Adipose tissue (tissue), 3 donors: ENCODE results near the gene RAB4B. TPM values are rescaled to one million over a fixed set of nuclear protein-coding genes. Genes with fewer than 3 reads are reported as not detected.
A peak's percentile ranks its signal among the peaks of the same experiment; 100 is the strongest.
"Not testable (repeated sequence)": the region's sequence is repeated elsewhere in the genome, so short reads cannot be mapped to it uniquely, and the experiment has no call there.

Experiments
- H3K27ac ChIP-seq: one replicate; pipeline ENCODE4 v1.5.1; 2013; ENCODE audit warnings: low read depth, low read length
- WGBS, 3 donors: extraction: QIAGEN DNeasy Blood & Tissue Kit; methylation state at CpG; one replicate each; pipeline ENCODE4 v1.1.7; 2013; 5-methylcytosine and 5-hydroxymethylcytosine counted together
- polyA plus RNA-seq, 3 donors: library from polyadenylated mRNA; stranded (reverse); fragments of 200-250 nt; gene quantifications; one replicate each; pipeline ENCODE4 v1.2.3, GENCODE V29; 2013
- donor health status: healthy with polysubstance abuse.
- donor health status: Bipolar disorder and iron deficiency.
- donor health status: healthy.

The RAB4B gene
- polyA plus RNA-seq, 3 donors = 19.6 to 41.4 (median 31.7) TPM

DNA sequence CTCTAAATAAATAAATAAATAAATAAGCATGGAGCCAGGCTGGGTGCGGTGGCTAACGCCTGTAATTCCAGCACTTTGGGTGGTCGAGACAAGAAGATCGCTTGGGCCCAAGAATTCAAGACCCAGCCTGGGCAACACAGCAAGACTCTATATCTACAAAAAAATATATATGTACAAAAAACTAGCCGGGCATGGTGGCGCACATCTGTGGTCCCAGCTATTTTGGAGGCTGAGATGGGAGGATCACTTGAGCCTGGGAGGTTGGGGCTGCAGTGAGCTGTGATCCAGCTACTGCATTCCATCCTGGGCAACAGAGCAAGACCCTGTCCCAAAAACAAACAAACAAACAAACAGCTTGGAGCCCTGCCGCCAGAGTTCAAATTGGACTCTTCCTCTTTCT lies 30.5 kb upstream of the RAB4B start:
- 94 to 97% (median 95%) methylated on average over 7 of the region's 7 CpGs for WGBS, 3 donors
- H3K27ac ChIP-seq = no peak overlapping the region

DNA sequence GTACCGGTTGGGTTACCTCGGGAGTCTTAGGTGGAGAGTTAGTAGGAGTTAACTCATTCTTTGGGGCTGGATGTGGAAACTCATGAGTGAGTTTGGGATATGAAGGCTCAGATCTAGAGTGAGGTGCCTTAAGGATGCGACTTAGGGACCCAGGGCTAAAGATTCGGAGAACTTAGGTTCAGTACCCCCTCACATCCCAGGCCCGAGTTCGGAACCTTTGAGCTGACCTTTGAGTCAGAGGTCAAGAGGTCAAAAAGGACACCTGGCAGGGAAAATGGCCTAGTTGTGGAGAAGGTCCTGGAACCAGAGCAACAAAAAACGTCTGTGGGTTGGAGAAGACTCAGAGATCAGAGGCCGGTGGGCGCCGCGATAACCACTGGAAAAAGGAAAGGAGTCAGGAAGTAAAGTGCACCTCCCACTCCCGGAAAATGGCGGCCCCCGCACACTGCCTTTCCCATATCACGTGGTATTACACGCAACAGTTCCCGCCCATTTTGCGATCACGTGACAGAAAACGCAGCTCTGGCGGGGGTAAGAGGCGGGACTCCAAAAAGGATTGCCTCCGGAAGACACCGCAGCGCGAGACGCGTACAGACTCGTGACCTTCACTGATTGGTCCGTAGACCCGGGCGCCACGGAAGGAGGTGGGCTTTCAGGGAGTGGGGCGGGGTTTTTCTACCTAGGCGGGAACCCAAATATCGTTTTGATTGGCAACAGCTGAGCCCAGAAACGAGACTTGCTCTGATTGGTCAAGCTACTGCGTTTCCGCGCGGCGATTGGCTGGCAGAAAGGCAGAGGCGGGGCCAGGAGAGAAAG lies 27.8 kb upstream of the RAB4B start, which contains the start of gene ACTMAP:
Gene ACTMAP (minus strand): TSS at position 420 of the 816 bp plus-strand sequence. CDS start 674 bp downstream, outside the sequence.
- WGBS, 3 donors = 0% methylated on average over 43 of the region's 43 CpGs
- peak within 1 kb of the TSS; percentile 83 for H3K27ac ChIP-seq

DNA sequence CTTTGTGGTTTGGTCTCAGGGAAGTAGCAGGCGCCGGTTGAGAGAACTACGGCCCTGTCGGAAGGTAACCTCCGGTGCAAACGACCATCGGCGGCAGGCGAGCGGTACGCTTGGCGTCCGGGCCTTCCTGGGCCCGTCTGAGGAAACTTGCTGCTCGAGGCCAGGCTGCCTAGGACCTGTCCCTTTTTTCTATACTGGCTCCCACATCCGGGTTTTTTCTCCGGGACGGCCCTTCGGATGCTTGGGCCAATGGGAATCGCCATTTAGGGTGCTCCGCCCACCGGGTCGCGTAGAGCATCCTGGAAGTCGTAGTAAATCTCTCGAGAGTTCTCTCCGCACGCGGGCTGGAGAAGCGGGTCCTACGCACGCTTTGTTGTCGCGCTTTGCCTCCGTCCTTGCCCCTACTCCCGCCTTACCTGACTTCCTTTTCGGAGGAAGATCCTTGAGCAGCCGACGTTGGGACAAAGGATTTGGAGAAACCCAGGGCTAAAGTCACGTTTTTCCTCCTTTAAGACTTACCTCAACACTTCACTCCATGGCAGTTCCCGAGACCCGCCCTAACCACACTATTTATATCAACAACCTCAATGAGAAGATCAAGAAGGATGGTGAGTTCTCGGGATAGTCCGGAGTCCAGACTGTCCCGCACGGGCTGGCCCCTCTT lies 27.0 kb upstream of the RAB4B start, which contains the start of gene SNRPA:
Gene SNRPA (plus strand): TSS at position 330 of the 664 bp plus-strand sequence. CDS start 206 bp downstream, at position 536.
- peak within 1 kb of the TSS; percentile 83 for H3K27ac ChIP-seq
- 0% methylated on average over 40 to 46 of the region's 46 CpGs for WGBS, 3 donors

DNA sequence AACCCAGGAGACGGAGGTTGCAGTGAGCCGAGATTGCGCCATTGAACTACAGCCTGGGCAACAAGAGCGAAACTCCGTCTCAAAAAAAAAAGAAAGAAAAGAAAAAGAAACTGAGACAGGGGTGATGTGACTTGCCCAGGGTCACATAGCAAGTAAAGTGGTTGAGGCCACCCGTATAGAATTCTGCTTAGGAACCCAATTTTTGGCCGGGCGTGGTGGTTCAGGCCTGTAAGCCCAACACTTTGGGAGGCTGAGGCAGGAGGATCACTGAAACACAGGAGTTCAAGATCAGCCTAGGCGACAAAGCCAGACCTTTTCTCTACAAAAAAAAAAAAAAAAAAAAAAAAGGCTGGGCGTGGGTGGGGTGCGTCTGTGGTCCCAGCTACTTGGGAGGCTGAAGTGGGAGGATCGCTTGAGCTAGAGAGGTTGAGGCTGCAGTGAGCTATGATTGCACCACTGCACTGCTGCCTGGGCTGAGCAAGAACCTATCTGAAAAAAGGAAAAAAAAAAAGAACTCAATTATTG lies 25.7 kb upstream of the RAB4B start:
- 58 to 64% (median 59%) methylated on average over 11 to 12 of the region's 12 CpGs for WGBS, 3 donors
- no peak overlapping the region for H3K27ac ChIP-seq

DNA sequence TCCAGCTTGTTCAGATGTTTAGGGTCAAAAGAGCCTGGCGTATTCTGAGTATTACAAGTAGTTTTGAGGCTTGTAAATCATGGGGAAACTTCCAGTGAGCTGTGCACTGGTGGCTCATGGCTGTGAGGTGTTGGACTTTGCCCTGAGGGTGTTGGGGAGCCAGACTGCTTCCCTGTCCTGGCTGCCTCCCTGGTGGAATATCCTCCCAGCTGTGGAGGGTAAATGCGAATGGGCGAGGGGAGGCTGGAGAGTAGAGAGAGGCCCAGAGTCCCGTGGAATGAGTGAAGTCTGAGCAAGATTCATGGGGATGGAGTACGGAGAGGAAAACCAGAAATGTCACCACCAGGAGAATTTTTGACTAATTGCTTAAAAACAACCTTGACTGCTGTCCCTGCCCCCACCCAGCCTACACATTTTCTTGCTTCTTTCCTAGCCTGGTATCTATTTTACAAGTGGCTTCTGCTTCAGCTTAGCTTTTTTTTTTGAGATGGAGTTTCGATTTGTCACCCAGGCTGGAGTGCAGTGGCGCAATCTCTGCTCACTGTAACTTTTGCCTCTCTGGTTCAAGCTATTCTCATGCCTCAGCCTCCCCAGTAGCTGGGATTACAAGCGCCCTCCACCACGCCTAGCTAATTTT lies 23.3 kb upstream of the RAB4B start:
- WGBS, 3 donors = 57 to 76% (median 74%) methylated on average over 9 of the region's 9 CpGs
- H3K27ac ChIP-seq = no peak overlapping the region

DNA sequence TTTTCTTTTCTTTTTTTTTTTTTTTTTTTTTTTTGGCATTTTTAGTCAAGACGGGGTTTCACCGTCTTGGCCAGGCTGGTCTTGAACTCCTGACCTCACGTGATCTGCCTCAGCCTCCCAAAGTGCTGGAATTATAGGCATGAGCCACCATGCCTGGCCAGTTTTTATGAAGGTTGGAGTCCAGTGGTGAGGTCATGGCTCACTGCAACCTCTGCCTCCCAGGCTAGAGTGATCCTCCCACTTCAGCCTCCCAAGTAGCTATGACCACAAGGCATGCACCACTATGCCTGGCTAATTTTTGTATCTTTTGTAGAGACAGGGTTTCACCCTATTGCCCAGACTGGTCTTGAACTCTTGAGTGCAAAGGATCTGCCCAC lies 22.8 kb upstream of the RAB4B start:
- no peak overlapping the region for H3K27ac ChIP-seq
- WGBS, 3 donors = 84 to 94% (median 91%) methylated on average over 3 of the region's 3 CpGs

DNA sequence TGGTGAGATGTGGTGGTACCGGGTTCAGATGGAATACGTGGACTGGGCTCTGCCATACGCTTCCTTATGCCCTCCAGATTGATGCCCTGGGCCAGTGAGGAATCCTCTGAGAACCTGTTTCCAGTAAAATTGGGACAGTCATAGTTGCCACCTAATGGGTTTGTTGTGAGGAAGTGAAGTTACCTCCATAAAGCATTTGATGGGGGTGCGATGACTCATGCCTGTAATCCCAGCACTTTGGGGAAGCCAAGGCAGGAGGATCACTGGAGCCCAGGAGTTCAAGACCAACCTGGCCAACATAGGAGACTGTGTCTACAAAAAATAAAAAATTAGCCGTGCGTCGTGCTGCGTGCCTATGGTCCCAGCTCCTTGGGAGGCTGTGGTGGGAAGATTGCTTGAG lies 22.3 kb upstream of the RAB4B start:
- H3K27ac ChIP-seq = no peak overlapping the region
- 97 to 98% (median 97%) methylated on average over 8 of the region's 8 CpGs for WGBS, 3 donors

DNA sequence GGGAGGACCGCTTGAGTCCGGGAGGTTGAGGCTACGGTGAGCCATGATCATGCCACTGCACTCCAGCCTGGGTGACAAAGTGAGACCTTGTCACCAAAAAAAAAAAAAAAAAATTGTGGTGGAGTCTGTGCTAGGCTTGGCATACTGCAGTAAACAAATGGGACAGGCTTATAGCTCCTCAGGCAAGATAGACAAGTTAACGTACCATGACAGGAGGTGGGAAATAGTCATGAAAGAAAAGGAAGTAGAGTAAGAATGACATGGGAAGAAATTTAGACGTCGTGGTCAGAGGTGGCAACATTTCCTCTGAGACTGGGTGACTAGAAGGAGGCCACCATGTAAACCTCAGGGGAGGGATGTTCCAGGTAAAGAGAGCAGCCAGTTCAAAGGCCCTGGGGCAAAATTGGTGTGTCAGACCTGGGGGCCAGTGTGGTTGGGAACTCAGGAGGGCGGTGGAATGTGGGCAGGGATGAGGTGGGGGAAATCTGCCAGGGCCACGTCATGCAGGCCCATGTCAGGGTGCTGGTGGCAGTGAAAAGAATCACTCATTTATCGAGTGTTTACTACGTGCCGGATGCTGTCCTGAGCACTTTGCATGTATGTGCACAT lies 21.4 kb upstream of the RAB4B start:
- no peak overlapping the region for H3K27ac ChIP-seq
- WGBS, 3 donors = 70 to 82% (median 71%) methylated on average over 11 of the region's 11 CpGs

DNA sequence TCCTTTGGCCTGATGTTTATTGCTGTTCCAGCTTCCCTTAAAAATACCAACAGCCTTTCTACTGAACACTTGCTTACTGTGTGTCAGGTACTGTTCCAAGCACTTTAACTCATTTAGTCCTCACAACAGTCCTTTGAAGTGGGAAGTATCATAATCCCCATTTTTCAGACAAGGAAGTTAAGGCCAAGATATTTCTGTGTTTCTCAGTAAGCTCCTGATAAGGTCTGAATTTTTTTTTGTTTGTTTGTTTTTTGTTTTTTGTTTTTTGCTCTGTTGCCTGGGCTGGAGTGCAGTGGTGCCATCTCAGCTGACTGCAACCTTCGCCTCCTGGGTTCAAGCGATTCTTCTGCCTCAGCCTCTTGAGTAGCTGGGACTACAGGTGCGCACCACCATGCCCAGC lies 19.6 kb upstream of the RAB4B start:
- H3K27ac ChIP-seq = no peak overlapping the region
- WGBS, 3 donors = 95 to 100% (median 97%) methylated on average over 3 of the region's 3 CpGs

DNA sequence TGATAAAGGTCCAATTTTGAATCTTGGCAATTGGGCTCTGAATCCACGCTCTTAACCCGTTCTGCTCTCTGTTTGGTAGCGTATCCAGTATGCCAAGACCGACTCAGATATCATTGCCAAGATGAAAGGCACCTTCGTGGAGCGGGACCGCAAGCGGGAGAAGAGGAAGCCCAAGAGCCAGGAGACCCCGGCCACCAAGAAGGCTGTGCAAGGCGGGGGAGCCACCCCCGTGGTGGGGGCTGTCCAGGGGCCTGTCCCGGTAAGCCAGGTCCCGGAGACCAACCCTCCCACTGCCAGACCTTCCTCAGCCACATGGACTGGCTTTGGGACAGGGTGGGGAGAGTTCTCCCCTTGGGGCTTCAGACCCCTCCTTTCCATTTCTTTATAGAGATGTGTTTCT lies 18.7 kb upstream of the RAB4B start:
- no peak overlapping the region for H3K27ac ChIP-seq
- WGBS, 3 donors = 90 to 95% (median 93%) methylated on average over 13 of the region's 13 CpGs

DNA sequence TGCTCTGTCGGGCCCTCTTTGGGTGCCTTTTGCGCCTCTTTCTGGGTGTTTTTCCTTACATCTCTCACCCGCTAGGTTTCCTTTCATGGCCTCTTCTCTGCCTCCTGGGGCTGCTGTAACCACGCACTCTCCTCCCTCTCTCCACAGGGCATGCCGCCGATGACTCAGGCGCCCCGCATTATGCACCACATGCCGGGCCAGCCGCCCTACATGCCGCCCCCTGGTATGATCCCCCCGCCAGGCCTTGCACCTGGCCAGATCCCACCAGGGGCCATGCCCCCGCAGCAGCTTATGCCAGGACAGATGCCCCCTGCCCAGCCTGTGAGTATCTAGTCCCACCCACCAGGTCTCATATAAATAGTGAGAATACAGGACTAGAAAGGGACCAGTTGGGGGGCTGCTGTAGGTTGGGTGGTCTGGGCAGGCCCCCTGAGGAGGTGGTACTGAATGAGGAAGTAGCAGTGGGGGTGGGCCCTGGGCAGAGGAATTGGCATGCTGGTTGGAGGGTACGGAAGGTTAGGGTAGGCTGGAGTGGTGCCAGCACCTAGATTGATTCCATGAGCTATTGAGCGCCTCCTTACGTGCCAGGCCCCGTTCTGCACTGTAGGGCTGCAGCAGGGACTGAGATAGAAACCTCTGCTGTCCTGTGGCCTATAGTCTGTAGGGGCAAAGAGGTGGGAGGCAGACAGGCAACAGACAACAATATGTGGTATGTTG lies 15.1 kb upstream of the RAB4B start:
- WGBS, 3 donors = 87 to 89% (median 89%) methylated on average over 17 of the region's 17 CpGs
- H3K27ac ChIP-seq = no peak overlapping the region

DNA sequence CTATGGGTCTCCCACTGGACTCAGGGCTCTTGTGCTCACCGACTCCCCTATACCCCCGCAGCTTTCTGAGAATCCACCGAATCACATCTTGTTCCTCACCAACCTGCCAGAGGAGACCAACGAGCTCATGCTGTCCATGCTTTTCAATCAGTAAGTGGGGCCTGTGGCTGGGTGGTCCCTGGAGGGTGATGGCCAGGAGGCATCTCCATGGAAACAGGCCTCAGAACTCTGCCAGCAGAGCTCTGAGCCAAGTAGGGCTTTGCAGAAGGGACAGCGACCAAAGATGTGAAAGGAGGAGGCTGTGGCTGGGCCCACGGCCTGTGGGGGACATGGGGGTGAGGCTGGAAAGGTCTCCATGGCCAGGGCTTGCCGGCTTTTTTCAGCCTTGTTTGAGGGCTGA lies 14.5 kb upstream of the RAB4B start:
- no peak overlapping the region for H3K27ac ChIP-seq
- WGBS, 3 donors = 84 to 95% (median 93%) methylated on average over 7 of the region's 7 CpGs

DNA sequence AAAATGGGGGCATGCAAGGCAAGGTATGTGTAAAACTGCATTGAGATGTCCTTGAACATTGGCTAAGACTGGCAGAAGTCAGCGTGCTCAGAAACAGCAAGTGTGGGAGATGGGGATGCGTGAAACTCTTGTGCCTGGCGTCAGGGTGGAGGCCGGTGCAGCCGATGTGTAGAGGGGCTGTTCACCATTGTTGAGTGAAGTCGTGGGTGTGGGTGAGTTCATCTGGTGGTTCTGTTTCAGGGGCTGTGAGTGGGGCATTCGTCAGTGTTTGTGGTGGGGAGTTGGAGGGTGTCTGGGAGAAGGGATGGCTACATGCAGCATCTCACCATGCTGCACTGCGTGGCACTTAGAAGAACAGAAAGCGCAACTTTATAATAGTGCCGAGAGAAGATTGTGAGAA lies 14.1 kb upstream of the RAB4B start:
- 91 to 95% (median 91%) methylated on average over 10 of the region's 10 CpGs for WGBS, 3 donors
- no peak overlapping the region for H3K27ac ChIP-seq

DNA sequence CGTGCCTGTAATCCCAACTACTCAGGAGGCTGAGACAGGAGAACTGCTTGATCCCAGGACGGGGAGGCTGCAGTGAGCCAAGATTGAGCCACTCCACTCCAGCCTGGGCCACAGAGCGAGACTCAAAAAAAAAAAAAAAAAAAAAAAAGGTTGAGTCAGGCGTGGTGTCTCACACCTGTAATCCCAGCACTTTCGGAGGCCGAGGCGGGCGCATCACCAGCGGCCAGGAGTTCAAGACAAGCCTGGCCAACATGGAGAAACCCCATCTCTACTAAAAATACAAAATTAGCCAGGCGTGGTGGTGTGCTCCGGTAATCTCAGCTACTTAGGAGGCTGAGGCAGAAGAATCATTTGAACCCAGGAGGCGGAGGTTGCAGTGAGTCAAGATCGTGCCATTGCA lies 11.7 kb upstream of the RAB4B start:
- WGBS, 3 donors = 95 to 99% (median 96%) methylated on average over 12 to 13 of the region's 13 CpGs
- H3K27ac ChIP-seq = not testable (repeated sequence)

DNA sequence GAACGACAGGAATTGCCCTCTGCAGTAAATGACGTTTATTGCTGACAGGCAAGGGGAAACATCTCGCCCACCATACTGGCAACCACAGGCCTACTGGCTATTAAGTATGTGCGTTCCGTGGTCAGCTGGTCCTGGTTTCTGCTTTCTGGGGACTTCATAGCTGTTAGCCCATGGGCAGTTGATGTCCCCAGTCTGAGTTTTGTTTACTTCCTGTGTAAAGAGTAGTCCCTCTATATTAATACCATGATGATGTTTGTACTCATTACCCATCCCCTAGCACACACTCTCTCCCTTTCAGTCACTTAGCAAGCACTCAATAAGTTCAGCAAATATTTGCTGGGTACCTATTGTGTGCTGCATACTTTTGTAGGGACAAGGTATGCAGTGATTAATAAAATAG lies 9.2 kb upstream of the RAB4B start:
- WGBS, 3 donors = 75 to 87% (median 83%) methylated on average over 5 of the region's 5 CpGs
- no peak overlapping the region for H3K27ac ChIP-seq

DNA sequence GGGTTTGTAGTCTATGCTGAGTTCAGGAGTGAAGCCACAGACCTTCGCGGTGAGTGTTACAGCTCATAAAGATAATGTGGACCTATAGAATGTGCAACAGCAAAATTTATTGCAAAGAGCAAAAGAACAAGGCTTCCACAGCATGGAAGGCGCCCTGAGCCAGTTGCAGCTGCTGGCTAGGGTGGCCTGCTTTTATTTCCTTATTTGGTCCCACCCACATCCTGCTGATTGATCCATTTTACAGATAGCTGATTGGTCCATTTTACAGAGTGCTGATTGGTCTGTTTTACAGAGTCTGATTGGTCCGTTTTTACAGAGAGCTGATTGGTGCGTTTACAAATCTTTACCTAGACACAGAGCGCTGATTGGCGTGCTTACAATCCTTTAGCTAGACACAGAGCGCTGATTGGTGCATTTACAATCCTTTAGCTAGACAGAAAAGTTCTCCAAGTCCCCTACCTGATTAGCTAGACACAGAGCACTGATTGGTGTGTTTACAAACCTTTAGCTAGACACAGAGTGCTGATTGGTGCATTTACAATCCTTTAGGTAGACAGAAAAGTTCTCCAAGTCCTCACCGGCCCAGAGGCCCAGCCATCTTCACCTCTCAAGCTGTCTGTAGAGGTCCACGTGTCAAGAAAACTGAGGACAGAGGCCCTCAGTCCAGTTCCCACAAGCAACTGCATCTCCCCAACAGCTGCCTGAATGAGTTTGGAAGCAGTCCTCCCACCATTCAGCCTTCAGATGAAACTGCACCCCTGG lies 6.8 kb upstream of the RAB4B start:
- WGBS, 3 donors = 92 to 96% (median 94%) methylated on average over 10 of the region's 10 CpGs
- not testable (repeated sequence) for H3K27ac ChIP-seq

DNA sequence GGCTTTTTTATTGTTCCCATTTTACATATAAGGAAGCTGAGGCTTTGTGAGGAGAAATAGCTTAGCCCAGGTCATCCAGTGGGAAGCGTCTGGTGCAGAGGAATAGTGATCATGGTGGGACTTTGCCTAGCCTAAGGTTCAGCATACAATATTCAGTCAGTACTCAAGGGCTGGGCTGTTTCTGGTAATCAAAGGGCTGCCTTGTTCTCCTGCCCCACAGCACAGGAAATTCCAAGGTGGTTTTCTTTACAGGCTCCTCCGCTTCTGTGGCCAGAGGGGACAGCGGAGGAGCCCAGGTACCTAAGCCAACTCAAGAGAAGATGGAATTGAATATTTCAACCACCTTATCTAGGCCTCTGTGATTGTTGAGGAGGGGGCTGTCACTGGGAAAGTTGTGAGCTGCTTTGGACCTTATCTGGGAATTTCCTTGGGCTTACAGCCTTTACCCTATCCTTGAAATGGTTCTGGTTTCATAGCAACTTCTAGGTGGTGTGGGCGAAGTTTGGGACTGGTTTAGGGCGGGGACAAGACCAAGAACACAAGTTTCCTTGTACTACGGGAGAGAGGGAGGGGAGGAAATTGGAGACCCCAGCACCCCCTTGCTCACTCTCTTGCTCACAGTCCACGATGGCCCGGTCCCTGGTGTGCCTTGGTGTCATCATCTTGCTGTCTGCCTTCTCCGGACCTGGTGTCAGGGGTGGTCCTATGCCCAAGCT lies 3.0 kb upstream of the RAB4B start, which contains the start of gene MIA:
Gene MIA (plus strand): TSS at position 606 of the 716 bp plus-strand sequence. CDS start 22 bp downstream, at position 628.
- no peak within 1 kb of the TSS for H3K27ac ChIP-seq
- 81 to 88% (median 85%) methylated on average over 9 of the region's 9 CpGs for WGBS, 3 donors
